DOHH2 (cell line): ENCODE measurements around the gene MEIS3.

Source experiments
- EZH2phosphoT487 ChIP-seq: fragments of 200-600 bp; sonication (generic); IDR thresholded peaks from 2 replicates; pipeline ENCODE4 v1.6.1; 2017; ENCODE audit warnings: borderline replicate concordance, mild to moderate bottlenecking, antibody characterized with exemption, low read length, moderate library complexity, mixed read lengths
- TF ChIP-seq, protein P1 (sequence below): fragments of 200-600 bp; sonication (generic); IDR thresholded peaks from one replicate; pipeline ENCODE4 v1.5.1; 2014; ENCODE audit warnings: antibody characterized with exemption, mild to moderate bottlenecking, low read depth, low read length; ENCODE audit not compliant: poor library complexity, severe bottlenecking

DNA sequence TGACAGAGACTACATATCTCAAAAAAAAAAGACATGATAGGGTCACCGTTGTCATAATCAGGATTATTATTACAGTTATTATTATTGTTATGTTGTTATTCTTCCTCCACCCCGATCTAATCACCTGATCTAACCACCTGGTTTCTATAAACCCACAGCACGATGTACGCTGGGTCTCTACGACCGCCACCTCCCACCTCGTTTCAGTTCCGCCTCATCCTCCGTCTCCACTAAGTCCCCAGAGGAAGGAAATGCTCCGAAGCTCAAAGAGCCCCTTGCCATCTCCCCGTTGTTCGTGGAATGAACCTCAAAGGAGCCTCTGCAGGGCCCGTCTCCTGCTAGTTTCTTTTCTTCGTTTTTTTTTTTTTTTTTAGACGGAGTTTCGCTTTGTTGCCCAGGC lies 15.9 kb upstream of the MEIS3 start:
- TF ChIP-seq, protein P1, sequence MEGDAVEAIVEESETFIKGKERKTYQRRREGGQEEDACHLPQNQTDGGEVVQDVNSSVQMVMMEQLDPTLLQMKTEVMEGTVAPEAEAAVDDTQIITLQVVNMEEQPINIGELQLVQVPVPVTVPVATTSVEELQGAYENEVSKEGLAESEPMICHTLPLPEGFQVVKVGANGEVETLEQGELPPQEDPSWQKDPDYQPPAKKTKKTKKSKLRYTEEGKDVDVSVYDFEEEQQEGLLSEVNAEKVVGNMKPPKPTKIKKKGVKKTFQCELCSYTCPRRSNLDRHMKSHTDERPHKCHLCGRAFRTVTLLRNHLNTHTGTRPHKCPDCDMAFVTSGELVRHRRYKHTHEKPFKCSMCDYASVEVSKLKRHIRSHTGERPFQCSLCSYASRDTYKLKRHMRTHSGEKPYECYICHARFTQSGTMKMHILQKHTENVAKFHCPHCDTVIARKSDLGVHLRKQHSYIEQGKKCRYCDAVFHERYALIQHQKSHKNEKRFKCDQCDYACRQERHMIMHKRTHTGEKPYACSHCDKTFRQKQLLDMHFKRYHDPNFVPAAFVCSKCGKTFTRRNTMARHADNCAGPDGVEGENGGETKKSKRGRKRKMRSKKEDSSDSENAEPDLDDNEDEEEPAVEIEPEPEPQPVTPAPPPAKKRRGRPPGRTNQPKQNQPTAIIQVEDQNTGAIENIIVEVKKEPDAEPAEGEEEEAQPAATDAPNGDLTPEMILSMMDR, result no peak
- no peak for TF ChIP-seq EZH2phosphoT487
